CD4-positive, alpha-beta T cell treated with Interleukin-4 for 4 hours (primary cell): ENCODE results near the gene ANAPC16.
"Not testable (repeated sequence)": the region's sequence is repeated elsewhere in the genome, so short reads cannot be mapped to it uniquely, and the experiment has no call there.

ENCODE experiments used
- DNase-seq: peaks from one replicate; pipeline ENCODE4 v3.0.0-alpha.2; 2020

The ANAPC16 gene

GRCh38 chr10:72218325-72218724 is 2.5 kb downstream of the ANAPC16 start:
- DNase-seq, result no peak

DNA sequence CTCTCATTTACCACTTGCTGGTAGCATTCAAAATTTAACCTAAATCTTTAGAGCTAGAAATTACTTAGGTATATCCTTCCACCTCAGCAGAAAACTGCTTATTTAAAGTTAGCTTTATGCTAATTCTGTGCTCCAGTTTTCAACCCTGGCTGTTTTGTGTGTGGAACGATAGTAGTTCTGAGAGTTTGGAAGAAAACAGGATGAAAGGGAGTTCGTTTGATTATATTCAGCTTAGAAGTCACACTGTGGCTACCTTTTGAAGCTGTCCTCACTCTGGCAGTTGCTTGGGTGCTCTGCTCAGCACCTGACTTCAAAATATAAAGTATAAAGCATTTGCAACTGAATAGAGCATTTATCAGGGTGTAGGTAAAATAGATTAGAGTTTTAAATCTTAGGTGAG is 2.9 kb downstream of the ANAPC16 start:
- DNase-seq, result no peak

DNA sequence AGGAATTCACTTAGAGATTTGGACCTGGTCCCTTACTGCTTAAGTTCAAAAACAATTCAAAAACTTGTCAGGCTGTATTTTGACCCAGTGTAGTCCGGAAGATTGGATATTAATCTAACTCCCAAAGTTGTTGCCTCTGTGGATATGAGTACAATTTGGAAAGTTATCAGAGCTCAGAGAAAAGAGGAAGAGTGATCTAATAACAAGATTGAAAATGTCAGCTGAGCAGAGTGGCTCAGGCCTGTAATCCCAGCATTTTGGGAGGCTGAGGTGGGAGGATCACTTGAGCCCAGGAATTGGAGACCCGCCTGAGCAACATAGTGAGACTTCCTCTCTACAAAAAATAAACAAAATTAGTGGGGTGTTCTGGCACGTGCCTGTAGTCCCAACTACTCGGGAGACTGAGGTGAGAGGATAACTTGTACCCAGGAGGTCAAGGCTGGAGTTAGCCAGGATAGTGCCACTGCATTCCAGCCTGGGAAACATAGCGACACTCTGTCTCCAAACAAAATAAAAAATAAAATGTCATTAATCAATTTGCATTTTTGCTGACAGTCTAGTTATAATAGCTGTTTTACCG is 3.5 kb downstream of the ANAPC16 start:
- DNase-seq, result no peak

DNA sequence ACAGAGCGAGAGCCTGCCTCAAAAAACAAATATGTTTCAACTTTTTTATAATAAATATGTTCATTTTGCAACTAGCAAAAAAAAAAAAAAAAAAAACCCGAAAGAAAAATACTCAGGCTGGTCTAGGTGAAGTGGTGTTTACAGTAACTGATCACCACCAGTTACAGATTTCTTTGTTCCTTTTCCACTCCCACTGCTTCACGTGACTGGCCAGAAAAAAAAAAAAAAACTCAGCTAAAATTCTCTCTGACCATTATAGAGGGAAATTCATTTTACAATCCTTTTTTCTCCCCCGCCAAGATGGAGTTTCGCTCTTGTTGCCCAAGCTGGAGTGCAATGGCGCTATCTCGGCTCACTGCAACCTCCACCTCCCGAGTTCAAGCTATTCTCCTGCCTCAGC is 4.8 kb downstream of the ANAPC16 start:
- DNase-seq, result no peak

GRCh38 chr10:72221278-72221677 is 5.5 kb downstream of the ANAPC16 start:
- no peak for DNase-seq

DNA sequence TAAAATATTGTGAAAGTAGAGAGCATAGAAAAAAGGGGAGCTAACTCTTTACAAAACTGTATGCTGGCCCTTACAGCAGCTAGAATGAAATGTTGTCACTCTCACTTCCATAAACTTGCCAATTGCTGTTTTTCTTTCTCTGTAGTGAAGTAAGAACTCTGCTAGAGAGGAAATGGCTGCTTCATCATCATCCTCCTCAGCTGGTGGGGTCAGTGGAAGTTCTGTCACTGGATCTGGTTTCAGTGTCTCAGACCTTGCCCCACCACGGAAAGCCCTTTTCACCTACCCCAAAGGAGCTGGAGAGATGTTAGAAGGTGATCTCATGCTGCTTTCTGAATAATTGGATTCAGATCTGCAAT is 7.9 kb downstream of the ANAPC16 start:
- no peak for DNase-seq

DNA sequence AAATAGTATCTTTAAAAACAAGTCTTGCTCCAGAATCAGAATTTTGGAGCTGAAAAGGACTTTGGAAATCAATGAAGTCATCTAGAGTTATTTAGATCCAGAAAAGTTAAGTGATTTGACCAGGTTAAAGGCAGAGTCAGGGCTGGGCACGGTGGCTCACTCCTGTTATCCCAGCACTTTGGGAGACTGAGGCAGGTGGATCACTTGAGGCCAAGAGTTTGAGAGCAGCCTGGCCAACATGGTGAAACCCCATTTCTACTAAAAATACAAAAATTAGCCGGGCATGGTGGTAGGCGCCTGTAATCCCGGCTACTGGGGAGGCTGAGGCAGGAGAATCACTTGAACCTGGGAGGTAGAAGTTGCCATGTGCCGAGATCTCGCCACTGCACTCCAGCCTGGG is 8.4 kb downstream of the ANAPC16 start:
- DNase-seq, result not testable (repeated sequence)

DNA sequence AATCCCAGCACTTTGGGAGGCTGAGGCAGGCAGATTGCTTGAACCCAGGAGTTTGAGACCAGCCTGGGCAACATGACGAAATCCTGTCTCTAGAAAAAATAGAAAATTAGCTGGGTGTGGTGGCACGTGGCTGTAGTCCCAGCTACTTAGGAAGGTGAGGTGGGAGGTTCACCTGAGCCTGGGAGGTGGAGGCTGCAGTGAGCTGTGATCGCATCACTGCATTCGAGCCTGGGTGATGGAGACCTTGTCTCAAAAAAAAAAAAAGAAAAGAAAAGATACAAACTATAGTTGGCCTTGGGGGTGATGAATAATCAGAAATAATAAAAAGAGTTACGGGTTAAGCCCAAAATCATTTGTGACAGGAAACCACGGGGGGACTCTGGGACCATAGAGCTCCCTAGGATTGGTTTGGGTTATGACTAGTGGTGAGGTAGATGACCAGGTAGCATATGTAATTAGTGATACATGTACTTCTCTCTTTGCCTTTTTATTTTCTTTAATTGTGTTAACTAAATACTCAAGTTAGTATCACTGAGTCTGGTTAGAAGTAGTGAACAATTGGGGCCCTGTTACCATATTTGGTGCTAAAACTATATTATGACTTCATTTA is 10.7 kb downstream of the ANAPC16 start:
- DNase-seq, result no peak

DNA sequence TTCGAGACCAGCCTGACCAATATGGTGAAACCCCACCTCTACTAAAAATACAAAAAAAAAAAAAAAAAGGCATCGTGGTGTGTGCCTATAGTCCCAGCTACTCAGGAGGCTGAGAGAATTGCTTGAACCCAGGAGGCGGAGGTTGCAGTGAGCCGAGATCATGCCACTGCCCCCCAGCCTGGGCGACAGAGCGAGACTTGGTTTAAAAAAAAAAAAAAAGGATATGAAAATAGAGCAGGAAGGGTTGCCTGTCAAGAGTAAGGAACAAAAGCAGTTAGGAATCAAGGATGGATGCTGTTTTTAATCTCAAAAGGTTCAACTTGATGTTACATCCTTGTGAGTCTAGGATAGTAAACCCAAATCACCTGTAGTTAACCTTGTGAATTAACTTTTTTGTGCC is 12.0 kb downstream of the ANAPC16 start:
- DNase-seq, result no peak

GRCh38 chr10:72228318-72228751 is 12.5 kb downstream of the ANAPC16 start:
- no peak for DNase-seq

DNA sequence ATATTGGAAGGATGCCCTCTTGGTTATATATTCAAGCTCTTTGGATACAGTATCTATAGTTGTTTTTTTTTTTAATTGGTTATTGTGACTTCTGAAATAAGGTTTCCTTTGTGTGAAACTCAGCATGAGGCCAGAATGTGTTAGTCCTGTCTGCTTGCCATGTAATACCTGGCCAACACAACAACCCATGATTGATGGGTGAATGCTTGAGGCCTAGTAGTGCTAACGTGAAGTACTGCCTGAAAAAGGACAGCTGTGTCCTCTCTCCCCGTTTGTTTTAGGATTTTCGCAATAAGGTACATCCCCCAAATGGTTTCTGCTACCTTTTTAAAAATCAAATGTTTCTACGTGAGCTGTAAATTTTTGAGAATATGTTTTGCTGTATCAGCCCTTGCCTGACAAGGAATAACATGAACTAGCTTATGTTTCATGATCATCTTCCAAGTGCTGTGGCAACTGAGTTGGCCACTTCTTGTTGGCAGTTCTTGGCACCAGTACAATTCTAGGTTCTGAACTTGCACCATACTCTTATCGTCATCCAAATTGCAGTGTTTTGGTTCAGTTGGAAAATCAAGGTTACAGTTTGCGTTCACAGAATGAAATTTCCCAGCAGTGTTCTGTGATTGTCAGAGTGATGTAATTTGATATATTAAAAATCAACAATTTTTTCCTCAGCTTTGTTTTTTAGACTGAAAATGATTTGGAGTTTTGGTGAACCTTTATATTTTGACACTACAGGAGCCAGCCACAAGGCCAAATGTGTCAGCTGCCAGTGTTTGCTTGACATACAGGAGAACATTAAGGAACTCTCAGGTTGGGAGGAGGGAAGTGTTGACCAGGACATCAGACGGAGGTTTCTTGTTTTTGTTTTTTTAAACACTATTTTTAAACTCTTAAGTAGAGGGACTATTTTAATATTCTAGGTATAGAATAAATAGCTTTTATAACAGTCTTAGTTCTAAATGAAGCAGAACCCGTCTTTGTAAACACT is 13.7 kb downstream of the ANAPC16 start:
- no peak for DNase-seq

DNA sequence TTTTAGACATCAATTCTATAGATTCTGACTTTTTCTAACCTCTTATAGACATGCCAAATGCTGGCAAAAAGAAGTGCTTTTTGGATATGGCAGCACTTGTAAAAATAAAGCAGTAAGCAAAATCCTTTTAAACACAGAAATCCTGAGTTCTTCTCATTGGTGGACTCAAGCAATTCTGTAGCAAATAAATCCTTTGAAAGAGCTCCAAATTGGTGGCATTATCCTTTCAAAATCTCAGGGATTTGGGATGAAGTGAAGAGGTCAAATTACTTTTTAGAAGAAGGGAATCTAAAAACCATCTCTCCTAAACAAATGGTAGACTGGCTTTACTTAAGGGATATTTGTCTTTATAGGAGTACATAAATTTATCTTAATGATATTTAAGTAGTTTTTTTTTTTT is 17.8 kb downstream of the ANAPC16 start:
- DNase-seq, result no peak

DNA sequence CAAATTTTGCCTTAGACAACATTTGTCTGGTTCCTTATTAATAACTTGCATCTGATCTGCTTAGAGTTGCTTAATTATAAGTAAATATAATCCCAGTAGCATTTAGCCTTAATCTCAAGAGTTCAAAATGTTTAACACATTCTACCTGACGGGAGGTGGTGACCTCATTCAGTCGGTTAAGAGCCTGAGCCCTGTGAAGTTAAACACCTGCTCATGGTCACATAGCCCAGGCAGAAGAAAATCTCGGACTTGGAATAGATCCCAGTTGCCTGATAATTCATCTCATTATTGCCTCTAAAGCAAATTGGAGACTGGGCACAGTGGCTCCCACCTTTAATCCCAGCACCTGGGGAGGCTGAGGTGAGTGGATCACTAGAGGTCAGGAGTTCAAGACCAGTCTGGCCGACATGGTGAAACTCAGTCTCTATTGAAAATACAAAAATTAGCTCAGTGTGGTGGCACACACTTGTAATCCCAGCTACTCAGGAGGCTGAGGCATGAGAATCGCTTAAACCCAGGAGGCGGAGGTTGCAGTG is 18.8 kb downstream of the ANAPC16 start:
- no peak for DNase-seq

DNA sequence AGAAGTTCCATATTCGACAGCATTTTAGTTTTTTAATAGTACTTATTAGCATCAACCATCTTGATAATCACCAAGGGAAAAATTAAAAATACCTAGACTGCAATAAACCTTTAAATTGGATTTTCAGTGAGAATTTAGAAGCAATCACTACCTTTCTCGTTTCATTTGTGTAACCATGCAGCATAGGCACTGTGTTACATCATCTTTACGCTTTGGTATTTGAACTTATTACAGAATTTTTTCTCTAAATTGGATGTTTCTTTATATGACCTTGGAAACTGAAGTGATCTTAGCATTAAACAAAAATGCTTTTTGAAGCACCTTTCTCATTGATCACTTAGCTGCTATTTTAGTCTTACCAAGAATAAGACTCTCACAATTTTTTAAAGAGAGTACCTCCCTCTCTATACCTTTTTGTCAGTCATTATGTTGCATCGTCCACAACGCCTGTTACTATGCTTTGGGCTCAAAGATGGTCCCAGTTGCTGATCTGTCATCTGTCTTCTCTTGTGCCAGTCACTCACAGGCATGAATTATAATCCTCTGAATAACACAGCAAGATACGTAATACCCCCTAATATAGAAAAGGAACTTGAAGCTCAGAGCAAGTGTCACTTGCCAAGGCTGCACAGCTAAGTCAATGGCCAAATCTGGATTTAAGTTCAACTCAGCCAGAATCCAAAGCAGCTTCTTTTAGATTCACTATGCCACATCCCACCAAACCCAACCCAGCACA is 19.9 kb downstream of the ANAPC16 start:
- DNase-seq, result no peak

GRCh38 chr10:72238392-72239175 is 22.8 kb downstream of the ANAPC16 start:
- DNase-seq, result no peak

GRCh38 chr10:72239409-72239808 is 23.6 kb downstream of the ANAPC16 start:
- no peak for DNase-seq

DNA sequence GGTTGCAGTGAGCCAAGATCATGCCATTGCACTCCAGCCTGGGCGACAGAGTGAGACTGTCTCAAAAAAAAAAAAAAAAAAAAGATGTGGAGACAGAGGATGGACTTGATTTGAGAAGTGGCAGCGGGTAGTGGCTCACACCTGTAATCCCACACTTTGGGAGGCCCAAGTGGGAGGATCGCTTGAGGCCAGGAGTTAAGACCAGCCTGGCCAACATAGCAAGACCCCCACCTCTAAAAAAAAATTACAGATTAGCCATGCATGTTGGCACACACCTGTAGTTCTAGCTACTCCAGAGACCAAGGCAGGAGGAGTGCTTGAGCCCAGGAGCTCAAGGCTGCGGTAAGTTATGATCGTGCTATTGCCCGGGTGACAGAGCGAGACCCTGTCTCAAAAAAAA is 24.6 kb downstream of the ANAPC16 start:
- DNase-seq, result no peak

- no peak for DNase-seq
Measured at GRCh38 chr10:72241691-72242252, 26.0 kb downstream of the ANAPC16 start.

- no peak for DNase-seq
Measured at GRCh38 chr10:72242675-72243074, 26.9 kb downstream of the ANAPC16 start.

- no peak for DNase-seq
Measured at GRCh38 chr10:72243822-72244437, 28.1 kb downstream of the ANAPC16 start.

DNA sequence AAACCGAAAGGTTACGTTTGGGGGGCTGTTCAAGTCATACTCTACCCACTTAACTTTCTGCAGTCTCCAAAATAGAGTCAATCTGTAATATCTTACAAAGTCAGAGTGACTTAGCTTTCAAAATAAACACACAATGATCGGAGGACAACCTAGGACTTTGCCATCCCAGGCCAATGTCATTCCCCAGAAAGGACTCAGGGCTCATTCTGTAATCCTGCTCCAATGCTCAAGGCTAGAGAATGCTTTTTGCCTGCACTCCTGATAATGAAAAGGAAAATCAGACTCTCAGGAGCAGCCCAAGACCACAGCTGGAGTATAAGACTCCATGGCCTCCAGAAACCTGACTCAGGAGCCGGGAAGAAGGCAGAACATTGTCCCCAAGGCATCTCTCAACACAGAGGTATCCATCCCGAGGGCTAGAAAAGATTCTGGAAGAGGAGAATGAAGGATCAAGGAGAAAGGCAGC is 28.8 kb downstream of the ANAPC16 start:
- DNase-seq, result no peak
